Kidney capillary endothelial cell (primary cell): ENCODE data around the gene SCARF1.
A peak's percentile ranks its signal among the peaks of the same experiment; 100 is the strongest.

ENCODE experiments used
- DNase-seq: peaks from one replicate; pipeline ENCODE4 v3.0.0-alpha.2; 2018; ENCODE audit warnings: low spot score

SCARF1 gene

GRCh38 chr17:1648963-1649843, 3.7 kb upstream of the SCARF1 start:
- DNase-seq: peak; percentile 96

GRCh38 chr17:1648173-1648962, 2.8 kb upstream of the SCARF1 start:
- DNase-seq: no peak

- DNase-seq: no peak
Measured at GRCh38 chr17:1647802-1648171, 2.3 kb upstream of the SCARF1 start.

DNA sequence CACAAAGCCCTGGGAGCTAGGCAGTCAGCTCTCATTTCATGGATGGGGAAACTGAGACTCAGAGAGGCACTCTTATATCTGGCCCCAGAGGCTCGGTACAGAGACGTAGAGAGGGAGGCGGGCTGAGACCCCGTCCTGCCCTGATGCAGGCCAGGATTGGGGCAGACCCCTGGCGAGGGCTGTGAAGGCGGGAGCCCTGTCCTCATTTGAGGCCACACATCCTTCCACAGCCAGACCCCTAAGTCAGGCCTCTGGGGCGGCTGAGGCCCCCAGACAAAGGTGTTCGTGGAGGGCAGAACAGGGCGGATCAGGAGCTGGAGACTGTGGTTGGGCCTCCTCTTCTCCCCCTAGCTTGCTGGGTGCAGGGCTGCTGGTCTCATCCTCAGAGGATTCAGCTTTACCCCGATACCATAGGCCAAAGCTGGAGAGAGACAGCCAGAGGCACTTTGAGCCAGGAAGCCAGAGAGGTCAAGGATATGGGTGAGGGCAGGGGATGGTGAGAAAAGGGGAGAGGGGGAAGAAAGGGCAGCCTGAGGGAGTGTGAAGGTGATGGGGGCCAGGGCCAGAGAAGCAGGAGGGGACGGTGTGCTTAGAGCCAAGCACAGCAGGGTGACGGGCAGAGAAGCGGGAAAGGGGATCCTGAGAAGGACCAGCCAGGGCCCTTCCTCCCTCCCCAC, 805 bp upstream of the SCARF1 start:
- no peak for DNase-seq

GRCh38 chr17:1644493-1645206, 882 bp downstream of the SCARF1 start:
- DNase-seq: peak; percentile 78

DNA sequence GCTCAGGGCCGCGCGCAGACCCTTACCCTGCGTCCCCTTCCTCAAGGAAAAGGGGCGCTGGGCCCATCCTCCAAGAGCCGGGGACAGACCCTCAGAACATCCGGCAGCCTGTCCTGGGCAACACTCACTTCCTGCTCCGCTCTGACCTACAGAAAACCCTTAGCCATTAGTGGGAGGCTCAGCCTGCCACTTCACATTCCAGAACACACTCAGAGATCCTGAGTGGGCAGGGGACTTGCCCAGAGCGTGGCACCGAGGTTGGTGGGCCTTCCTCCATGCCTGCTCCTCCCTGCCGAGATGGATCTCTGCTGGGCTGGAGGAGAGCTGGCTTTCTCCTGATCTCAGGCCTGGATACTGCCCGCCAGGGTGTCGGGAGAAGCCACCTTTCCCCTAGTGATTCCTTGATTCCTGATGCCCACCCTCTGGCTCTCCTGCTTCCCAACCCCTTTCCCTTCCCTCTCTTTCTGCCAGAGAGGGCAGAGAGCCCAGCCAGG, 1.5 kb downstream of the SCARF1 start:
- peak; percentile 67 for DNase-seq

GRCh38 chr17:1643293-1643998, 2.1 kb downstream of the SCARF1 start:
- DNase-seq: no peak

GRCh38 chr17:1641065-1641403, 4.5 kb downstream of the SCARF1 start:
- no peak for DNase-seq

GRCh38 chr17:1640329-1641064, 5.0 kb downstream of the SCARF1 start:
- no peak for DNase-seq

DNA sequence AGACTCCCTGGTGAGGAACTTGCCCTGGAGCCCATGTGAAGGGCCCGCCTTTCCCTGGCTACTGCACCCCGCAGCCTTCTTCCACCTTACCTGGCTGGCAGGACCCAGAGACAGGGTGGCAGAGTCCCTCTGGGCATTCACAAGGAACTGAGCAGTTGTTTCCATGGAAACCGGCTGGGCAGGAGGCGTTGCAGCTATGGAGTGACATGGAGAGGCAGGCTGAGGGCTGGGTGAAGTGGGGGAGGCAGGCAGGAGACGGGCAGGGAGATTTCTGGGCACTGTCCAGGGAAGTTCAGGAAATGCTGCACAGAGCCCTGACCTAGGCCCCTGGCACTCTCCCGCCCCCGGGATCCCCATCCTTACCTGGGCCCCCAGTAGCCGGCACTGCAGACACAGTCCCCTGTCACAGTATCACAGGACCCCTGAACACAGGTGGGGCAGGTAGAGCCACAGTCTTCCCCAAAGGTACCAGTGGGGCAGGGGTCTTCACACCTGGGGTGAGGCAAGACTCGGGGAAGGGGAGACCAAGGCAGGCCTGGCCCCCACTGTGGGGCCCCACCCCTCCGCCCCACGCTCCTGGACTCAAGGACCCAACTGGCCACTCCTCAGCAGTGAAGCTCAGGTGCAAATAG, 5.9 kb downstream of the SCARF1 start:
- DNase-seq: no peak

DNA sequence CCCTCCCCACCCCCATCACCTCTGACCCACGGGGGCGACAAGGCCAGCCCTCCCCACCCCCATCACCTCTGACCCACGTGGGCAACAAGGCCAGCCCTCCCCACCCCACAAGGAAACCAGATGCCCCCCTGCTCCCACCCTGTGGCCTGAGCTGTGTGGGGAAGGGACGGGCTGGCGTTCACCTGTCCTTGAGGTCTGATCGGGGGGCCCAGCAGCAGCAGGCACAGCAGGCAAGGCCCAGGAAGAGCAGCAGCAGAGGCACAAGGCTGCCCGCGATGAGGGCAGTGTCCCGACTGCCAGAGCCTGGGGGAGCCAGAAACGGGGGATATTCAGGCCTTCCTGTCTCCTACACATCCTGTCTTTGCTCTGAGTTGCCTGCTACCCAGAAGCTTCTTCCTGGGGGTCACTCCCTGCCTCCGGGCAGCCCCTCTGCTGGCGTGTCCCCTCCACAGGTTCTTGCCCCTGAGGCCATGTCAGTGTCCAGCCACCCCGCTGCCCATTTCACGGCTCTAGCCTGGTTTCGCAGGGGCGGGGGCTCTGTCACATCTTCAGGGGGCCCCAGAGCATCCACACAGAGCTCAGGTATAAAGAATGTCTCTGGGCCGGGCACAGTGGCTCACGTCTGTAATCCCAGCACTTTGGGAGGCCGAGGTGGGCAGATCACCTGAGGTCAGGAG, 6.8 kb downstream of the SCARF1 start:
- DNase-seq: peak; percentile 21

- DNase-seq: no peak
Measured at GRCh38 chr17:1638171-1638590, 7.4 kb downstream of the SCARF1 start.

GRCh38 chr17:1636732-1637285, 8.7 kb downstream of the SCARF1 start:
- no peak for DNase-seq

DNA sequence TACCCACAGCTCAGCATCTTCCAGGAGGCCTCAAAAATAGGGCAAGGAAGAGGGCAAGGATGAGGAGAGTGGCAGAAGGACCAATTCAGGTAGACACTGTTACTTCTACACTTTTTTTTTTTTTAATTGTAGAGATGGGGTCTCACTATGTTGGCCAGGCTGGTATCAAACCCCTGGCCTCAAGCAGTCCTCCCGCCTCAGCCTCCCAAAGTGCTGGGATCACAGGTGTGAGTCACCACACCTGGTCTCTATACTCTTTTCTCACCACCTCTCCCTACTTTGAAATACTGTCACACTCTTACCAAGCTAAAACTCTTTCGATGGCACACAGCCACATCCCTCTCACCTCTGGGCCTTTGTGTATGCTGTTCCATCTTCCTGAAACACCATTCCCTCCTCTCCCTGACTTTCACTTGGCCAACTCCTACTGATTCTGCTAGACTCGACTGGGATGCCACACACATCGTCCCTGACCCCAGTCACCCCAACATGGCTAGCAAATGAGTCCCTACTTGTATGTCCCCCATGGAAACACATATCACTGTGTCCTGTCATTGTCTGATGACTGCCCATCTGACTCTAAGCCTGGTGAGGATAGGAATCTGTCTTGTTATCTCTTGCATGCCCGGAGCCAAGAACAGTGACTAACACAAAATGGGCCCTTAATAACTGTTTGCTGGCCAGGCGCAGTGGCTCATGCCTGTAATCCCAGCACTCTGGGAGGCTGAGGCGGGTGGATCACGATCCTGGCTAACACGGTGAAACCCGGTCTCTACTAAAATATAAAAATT, 9.7 kb downstream of the SCARF1 start:
- DNase-seq: no peak

- DNase-seq: no peak
Measured at GRCh38 chr17:1634841-1635650, 10.5 kb downstream of the SCARF1 start.

DNA sequence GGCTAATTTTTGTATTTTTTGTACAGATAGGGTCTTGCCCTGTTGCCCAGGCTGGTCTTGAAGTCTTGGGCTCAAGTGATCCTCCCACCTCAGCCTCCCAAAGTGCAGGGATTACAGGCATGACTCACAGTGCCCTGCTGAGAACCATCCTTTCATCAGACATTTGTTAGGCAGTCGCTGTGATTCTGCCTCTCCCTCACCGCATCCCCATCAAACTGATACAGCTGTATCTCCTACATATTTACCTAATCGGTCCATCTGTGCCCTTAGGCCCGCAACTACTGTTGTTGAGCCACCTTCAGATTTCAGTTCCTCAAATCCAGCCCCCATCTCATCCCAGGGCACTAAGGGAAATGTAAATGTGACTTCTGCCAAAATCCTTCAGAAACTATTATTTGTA, 14.9 kb downstream of the SCARF1 start:
- no peak for DNase-seq

- peak; percentile 41 for DNase-seq
Measured at GRCh38 chr17:1629504-1630310, 15.8 kb downstream of the SCARF1 start.
